GM12878 (cell line): ENCODE data around the gene CALR. TPM values are rescaled to one million over a fixed set of nuclear protein-coding genes. Genes with fewer than 3 reads are reported as not detected.

Experiments
- ATF2 ChIP-seq: IDR thresholded peaks from 2 replicates; pipeline ENCODE4 v1.6.1; 2012; ENCODE audit warnings: low read length, inconsistent platforms
- ETV6 ChIP-seq, 2 experiments: fragments of 450-650 bp in 1 of 2; IDR thresholded peaks in 1 of 2; conservative IDR thresholded peaks in 1 of 2; 2 replicates each; pipeline ENCODE4 v1.6.1; 2014; ENCODE audit warnings: antibody characterized with exemption in 1 of 2, borderline replicate concordance in 1 of 2, low read depth in 1 of 2, mild to moderate bottlenecking in 1 of 2, moderate library complexity in 1 of 2
- MYC ChIP-seq: IDR thresholded peaks from 2 replicates; pipeline ENCODE4 v1.6.1; 2011; ENCODE audit warnings: mild to moderate bottlenecking, low read length, moderate library complexity, inconsistent platforms; ENCODE audit not compliant: insufficient read depth, insufficient replicate concordance, insufficient read length, severe bottlenecking
- PAX8 ChIP-seq: fragments of 450-650 bp; IDR thresholded peaks from 2 replicates; pipeline ENCODE4 v1.6.1; 2017; ENCODE audit warnings: mild to moderate bottlenecking, moderate library complexity
- SKIL ChIP-seq: fragments of 450-650 bp; IDR thresholded peaks from 2 replicates; pipeline ENCODE4 v1.6.1; 2017; ENCODE audit warnings: mild to moderate bottlenecking, low read depth, inconsistent platforms; ENCODE audit not compliant: poor library complexity, severe bottlenecking
- SMARCA5 ChIP-seq: fragments of 450-650 bp; IDR thresholded peaks from 2 replicates; pipeline ENCODE4 v1.6.1; 2017; ENCODE audit warnings: mild to moderate bottlenecking
- TBL1XR1 ChIP-seq: IDR thresholded peaks from 2 replicates; pipeline ENCODE4 v1.6.1; 2012; ENCODE audit warnings: low read depth, low read length, improper control_type of control experiment
- ZNF687 ChIP-seq: fragments of 450-650 bp; IDR thresholded peaks from 2 replicates; pipeline ENCODE4 v1.6.1; 2017; ENCODE audit warnings: mild to moderate bottlenecking, moderate library complexity
- polyA plus RNA-seq, 11 experiments: library from polyadenylated mRNA; depleted of rRNA in 4 of 11; unstranded in 6 of 11; stranded (reverse) in 5 of 11; fragments of >200 nt; fragmentation: Nextera tagmentation in 4 of 11; fragmentation: Illumina TruSeq in 1 of 11; extraction: Ambion mirVana in 4 of 11; extraction: Trizol in 1 of 11; gene quantifications; 1 replicate in 1 of 11; 2 replicates in 10 of 11; pipeline versions ENCODE4 v1.2.1 to v1.2.3, GENCODE V29; 2011 to 2016; ENCODE audit warnings: inconsistent platforms in 2 of 11, missing spikeins in 2 of 11, low read depth in 1 of 11
- total RNA-seq, 4 experiments: library from RNA; depleted of rRNA in 3 of 4; stranded (reverse); fragments of >200 nt in 3 of 4; fragmentation: Illumina TruSeq in 1 of 4; extraction: Trizol in 1 of 4; gene quantifications; 2 replicates each; pipeline versions ENCODE4 v1.2.1 to v1.2.3, GENCODE V29; 2013 to 2021
- TF ChIP-seq, protein P1 (sequence below): IDR thresholded peaks from 2 replicates; pipeline ENCODE4 v1.6.1; 2011; ENCODE audit warnings: low read depth, mild to moderate bottlenecking, low read length, moderate library complexity, borderline replicate concordance; ENCODE audit errors: extremely low read depth
- TF ChIP-seq, protein P2 (sequence below): IDR thresholded peaks from 2 replicates; pipeline ENCODE4 v1.6.1; 2011; ENCODE audit warnings: mild to moderate bottlenecking, low read depth, low read length, moderate library complexity; ENCODE audit not compliant: insufficient replicate concordance
- TF ChIP-seq, protein P3 (sequence below): fragments of 450-650 bp; IDR thresholded peaks from 2 replicates; pipeline ENCODE4 v1.6.1; 2017; ENCODE audit warnings: antibody characterized with exemption, mild to moderate bottlenecking, moderate library complexity
- TF ChIP-seq, protein P4 (sequence below): fragments of 150-350 bp; IDR thresholded peaks from 2 replicates; pipeline ENCODE4 v1.6.1; 2014; ENCODE audit warnings: mild to moderate bottlenecking, low read depth, low read length

Gene CALR
- total and polyA plus RNA-seq, 10 of the 15 experiments (the other 5 are each of a cell fraction or from before 2014, with no cell fraction given) = 202 to 1,451 (median 749) TPM

- TF ChIP-seq SKIL (no peak), MYC (no peak), ZNF687 (no peak), SMARCA5 (no peak), ATF2 (no peak), TBL1XR1 (no peak), ETV6 (conservative IDR thresholded peaks at IDR 0.05 in 1 of 2, IDR thresholded peaks at IDR 0.05 in 1 of 2; ENCODE audit: borderline replicate concordance in 1 of 2, low read depth in 1 of 2) (no peak), PAX8 (no peak)
- TF ChIP-seq, protein P1, sequence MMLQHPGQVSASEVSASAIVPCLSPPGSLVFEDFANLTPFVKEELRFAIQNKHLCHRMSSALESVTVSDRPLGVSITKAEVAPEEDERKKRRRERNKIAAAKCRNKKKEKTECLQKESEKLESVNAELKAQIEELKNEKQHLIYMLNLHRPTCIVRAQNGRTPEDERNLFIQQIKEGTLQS = peak; percentile 29; the same call in 1 of the 2 replicates
- TF ChIP-seq, protein P2, sequence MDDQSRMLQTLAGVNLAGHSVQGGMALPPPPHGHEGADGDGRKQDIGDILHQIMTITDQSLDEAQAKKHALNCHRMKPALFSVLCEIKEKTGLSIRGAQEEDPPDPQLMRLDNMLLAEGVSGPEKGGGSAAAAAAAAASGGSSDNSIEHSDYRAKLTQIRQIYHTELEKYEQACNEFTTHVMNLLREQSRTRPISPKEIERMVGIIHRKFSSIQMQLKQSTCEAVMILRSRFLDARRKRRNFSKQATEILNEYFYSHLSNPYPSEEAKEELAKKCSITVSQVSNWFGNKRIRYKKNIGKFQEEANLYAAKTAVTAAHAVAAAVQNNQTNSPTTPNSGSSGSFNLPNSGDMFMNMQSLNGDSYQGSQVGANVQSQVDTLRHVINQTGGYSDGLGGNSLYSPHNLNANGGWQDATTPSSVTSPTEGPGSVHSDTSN = no peak
- TF ChIP-seq, protein P3, sequence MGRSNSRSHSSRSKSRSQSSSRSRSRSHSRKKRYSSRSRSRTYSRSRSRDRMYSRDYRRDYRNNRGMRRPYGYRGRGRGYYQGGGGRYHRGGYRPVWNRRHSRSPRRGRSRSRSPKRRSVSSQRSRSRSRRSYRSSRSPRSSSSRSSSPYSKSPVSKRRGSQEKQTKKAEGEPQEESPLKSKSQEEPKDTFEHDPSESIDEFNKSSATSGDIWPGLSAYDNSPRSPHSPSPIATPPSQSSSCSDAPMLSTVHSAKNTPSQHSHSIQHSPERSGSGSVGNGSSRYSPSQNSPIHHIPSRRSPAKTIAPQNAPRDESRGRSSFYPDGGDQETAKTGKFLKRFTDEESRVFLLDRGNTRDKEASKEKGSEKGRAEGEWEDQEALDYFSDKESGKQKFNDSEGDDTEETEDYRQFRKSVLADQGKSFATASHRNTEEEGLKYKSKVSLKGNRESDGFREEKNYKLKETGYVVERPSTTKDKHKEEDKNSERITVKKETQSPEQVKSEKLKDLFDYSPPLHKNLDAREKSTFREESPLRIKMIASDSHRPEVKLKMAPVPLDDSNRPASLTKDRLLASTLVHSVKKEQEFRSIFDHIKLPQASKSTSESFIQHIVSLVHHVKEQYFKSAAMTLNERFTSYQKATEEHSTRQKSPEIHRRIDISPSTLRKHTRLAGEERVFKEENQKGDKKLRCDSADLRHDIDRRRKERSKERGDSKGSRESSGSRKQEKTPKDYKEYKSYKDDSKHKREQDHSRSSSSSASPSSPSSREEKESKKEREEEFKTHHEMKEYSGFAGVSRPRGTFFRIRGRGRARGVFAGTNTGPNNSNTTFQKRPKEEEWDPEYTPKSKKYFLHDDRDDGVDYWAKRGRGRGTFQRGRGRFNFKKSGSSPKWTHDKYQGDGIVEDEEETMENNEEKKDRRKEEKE = no peak
- TF ChIP-seq, protein P4, sequence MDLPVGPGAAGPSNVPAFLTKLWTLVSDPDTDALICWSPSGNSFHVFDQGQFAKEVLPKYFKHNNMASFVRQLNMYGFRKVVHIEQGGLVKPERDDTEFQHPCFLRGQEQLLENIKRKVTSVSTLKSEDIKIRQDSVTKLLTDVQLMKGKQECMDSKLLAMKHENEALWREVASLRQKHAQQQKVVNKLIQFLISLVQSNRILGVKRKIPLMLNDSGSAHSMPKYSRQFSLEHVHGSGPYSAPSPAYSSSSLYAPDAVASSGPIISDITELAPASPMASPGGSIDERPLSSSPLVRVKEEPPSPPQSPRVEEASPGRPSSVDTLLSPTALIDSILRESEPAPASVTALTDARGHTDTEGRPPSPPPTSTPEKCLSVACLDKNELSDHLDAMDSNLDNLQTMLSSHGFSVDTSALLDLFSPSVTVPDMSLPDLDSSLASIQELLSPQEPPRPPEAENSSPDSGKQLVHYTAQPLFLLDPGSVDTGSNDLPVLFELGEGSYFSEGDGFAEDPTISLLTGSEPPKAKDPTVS = no peak
These were observed 1.1 kb upstream of the CALR start (continued) for GRCh38 chr19:12937093-12937926.
